CD4-positive, alpha-beta memory T cell (primary cell): ENCODE measurements around the gene PTPRG. TPM values are rescaled to one million over a fixed set of nuclear protein-coding genes. Genes with fewer than 3 reads are reported as not detected.

Experiments
- CTCF ChIA-PET: fragments of 350-600 bp; sonication (Branson Sonifier 250); formaldehyde crosslinking; loops from one replicate; lab custom pipeline; 2021; ENCODE audit warnings: inconsistent platforms; ENCODE audit not compliant: partially characterized antibody; lab: Charles Lee
- POLR2A ChIA-PET: fragments of 350-600 bp; sonication (Branson Sonifier 250); formaldehyde crosslinking; loops from one replicate; lab custom pipeline; 2021; ENCODE audit not compliant: partially characterized antibody; lab: Charles Lee
- DNase-seq, 5 donors: peaks; one replicate each; pipeline versions ENCODE4 v3.0.0 to v3.0.0-alpha.2; 2020 to 2022; ENCODE audit warnings: mixed read lengths in 1 of 5
- H3K27ac ChIP-seq: one replicate; pipeline ENCODE4 v1.7.0; 2013; ENCODE audit warnings: low read depth, low read length
- H3K27me3 ChIP-seq: 2 replicates; pipeline ENCODE4 v1.7.0; 2013; ENCODE audit warnings: mild to moderate bottlenecking, low read length, moderate library complexity; ENCODE audit not compliant: insufficient read depth
- H3K36me3 ChIP-seq: 2 replicates; pipeline ENCODE4 v1.7.0; 2013; ENCODE audit warnings: mild to moderate bottlenecking, low read length, moderate library complexity; ENCODE audit not compliant: insufficient read depth
- H3K4me1 ChIP-seq: 2 replicates; pipeline ENCODE4 v1.7.0; 2013; ENCODE audit warnings: mild to moderate bottlenecking, low read length, moderate library complexity; ENCODE audit not compliant: insufficient read depth
- H3K4me3 ChIP-seq, 2 donors: one replicate each; pipeline ENCODE4 v1.7.0; 2013; ENCODE audit warnings: low read length in 2 of 2, mild to moderate bottlenecking in 1 of 2
- H3K9me3 ChIP-seq, 2 donors: one replicate each; pipeline ENCODE4 v1.7.0; 2013; ENCODE audit warnings: low read length in 2 of 2, control low read depth in 1 of 2; ENCODE audit not compliant: control insufficient read depth in 1 of 2
- H3K27ac Mint-ChIP-seq, 7 donors: one replicate each; pipeline ENCODE4 v1.8.0; 2020 to 2021; ENCODE audit warnings: mixed read lengths in 7 of 7, mild to moderate bottlenecking in 6 of 7, inconsistent platforms in 3 of 7, moderate library complexity in 3 of 7
- H3K27me3 Mint-ChIP-seq, 2 donors: one replicate each; pipeline ENCODE4 v1.8.0; 2020 to 2021; ENCODE audit warnings: mixed read lengths in 2 of 2
- H3K36me3 Mint-ChIP-seq, 2 donors: one replicate each; pipeline ENCODE4 v1.8.0; 2020 to 2021; ENCODE audit warnings: mixed read lengths in 2 of 2, inconsistent platforms in 1 of 2, mild to moderate bottlenecking in 1 of 2
- H3K4me1 Mint-ChIP-seq, 4 donors: one replicate each; pipeline ENCODE4 v1.8.0; 2020 to 2021; ENCODE audit warnings: mixed read lengths in 4 of 4, mild to moderate bottlenecking in 1 of 4
- H3K4me3 Mint-ChIP-seq, 8 donors: one replicate each; pipeline ENCODE4 v1.8.0; 2020 to 2021; ENCODE audit warnings: mixed read lengths in 8 of 8, mild to moderate bottlenecking in 7 of 8, moderate library complexity in 6 of 8, inconsistent platforms in 3 of 8
- H3K9me3 Mint-ChIP-seq, 8 donors: one replicate each; pipeline ENCODE4 v1.8.0; 2020 to 2021; ENCODE audit warnings: mixed read lengths in 8 of 8, mild to moderate bottlenecking in 5 of 8, inconsistent platforms in 3 of 8, moderate library complexity in 1 of 8
- intact Hi-C: fragments of 100-400 bp; cut with micrococcal nuclease; formaldehyde crosslinking; loops from one replicate; pipeline ENCODE4 v1.15.1; 2023
- polyA plus RNA-seq, 2 donors: library from polyadenylated mRNA; unstranded; fragments of 300-500 nt; fragmentation: Illumina TruSeq; gene quantifications; one replicate each; pipeline ENCODE4 v1.2.3, GENCODE V29; 2021
- total RNA-seq, 2 experiments: library from RNA; stranded (reverse); gene quantifications; one replicate each; pipeline ENCODE4 v1.2.3, GENCODE V29; 2021

The PTPRG gene
- total and polyA plus RNA-seq, 4 experiments from 2014 or later: not detected

- H3K4me1 Mint-ChIP-seq: no peaks in the 10 kb centered on the region
- H3K27me3 ChIP-seq: no peaks in the 10 kb centered on the region
- no peaks in the 10 kb centered on the region for H3K9me3 ChIP-seq
- CTCF ChIA-PET: no interaction called here
- H3K27ac Mint-ChIP-seq: no peak overlapping the region
- no peaks in the 10 kb centered on the region for H3K27me3 Mint-ChIP-seq
- no peak for DNase-seq
- intact Hi-C loops: no loop called here
- no peaks in the 10 kb centered on the region for H3K36me3 ChIP-seq
- H3K4me1 ChIP-seq: no peaks in the 10 kb centered on the region
- H3K9me3 Mint-ChIP-seq: peaks cover 0 to 3% (median 2%) of the 10 kb centered on the region in 8 donors
- POLR2A ChIA-PET: no interaction called here
- H3K4me3 ChIP-seq: no peak overlapping the region
- H3K36me3 Mint-ChIP-seq: no peaks in the 10 kb centered on the region
- no peak overlapping the region for H3K4me3 Mint-ChIP-seq
- H3K27ac ChIP-seq: no peak overlapping the region
These were observed 453.7 kb downstream of the PTPRG start for GRCh38 chr3:62015111-62015510.

GRCh38 chr3:62019906-62020305 is 458.5 kb downstream of the PTPRG start:
- intact Hi-C loops: no loop called here
- DNase-seq: no peak
- POLR2A ChIA-PET: no interaction called here
- Mint-ChIP-seq H3K36me3 (no peaks in the 10 kb centered on the region), H3K27ac (no peak overlapping the region), H3K9me3 (peaks cover 0 to 3% (median 2%) of the 10 kb centered on the region in 8 donors), H3K4me1 (no peaks in the 10 kb centered on the region), H3K27me3 (no peaks in the 10 kb centered on the region), H3K4me3 (no peak overlapping the region)
- H3K27ac ChIP-seq: no peak overlapping the region
- no peaks in the 10 kb centered on the region for H3K36me3 ChIP-seq
- no peaks in the 10 kb centered on the region for H3K4me1 ChIP-seq
- no peaks in the 10 kb centered on the region for H3K9me3 ChIP-seq
- CTCF ChIA-PET: interaction anchor here (1.0 kb wide), 1 partner anchor 14 kb away, joined by 3 read pairs; no protein-coding TSS in a partner anchor
- no peaks in the 10 kb centered on the region for H3K27me3 ChIP-seq
- H3K4me3 ChIP-seq: no peak overlapping the region

- Mint-ChIP-seq H3K27me3 (no peaks in the 10 kb centered on the region), H3K9me3 (peaks cover 0 to 3% (median 2%) of the 10 kb centered on the region in 8 donors), H3K27ac (no peak overlapping the region), H3K4me1 (no peaks in the 10 kb centered on the region), H3K36me3 (no peaks in the 10 kb centered on the region), H3K4me3 (no peak overlapping the region)
- no peak for DNase-seq
- H3K4me1 ChIP-seq: no peaks in the 10 kb centered on the region
- no peaks in the 10 kb centered on the region for H3K36me3 ChIP-seq
- H3K27ac ChIP-seq: no peak overlapping the region
- ChIA-PET POLR2A (no interaction called here), CTCF (no interaction called here)
- no peaks in the 10 kb centered on the region for H3K9me3 ChIP-seq
- H3K4me3 ChIP-seq: no peak overlapping the region
- intact Hi-C loops: no loop called here
- H3K27me3 ChIP-seq: no peaks in the 10 kb centered on the region
These were observed 459.3 kb downstream of the PTPRG start for GRCh38 chr3:62020706-62021105.

GRCh38 chr3:62022312-62022711 is 460.9 kb downstream of the PTPRG start:
- H3K4me1 ChIP-seq: no peaks in the 10 kb centered on the region
- no peak overlapping the region for H3K4me3 ChIP-seq
- no peak for DNase-seq
- H3K36me3 ChIP-seq: no peaks in the 10 kb centered on the region
- no peak overlapping the region for H3K27ac ChIP-seq
- peaks cover 0 to 3% (median under 1%) of the 10 kb centered on the region in 8 donors for H3K9me3 Mint-ChIP-seq
- no peaks in the 10 kb centered on the region for H3K9me3 ChIP-seq
- no peak overlapping the region for H3K4me3 Mint-ChIP-seq
- H3K4me1 Mint-ChIP-seq: no peaks in the 10 kb centered on the region
- POLR2A ChIA-PET: no interaction called here
- no peak overlapping the region for H3K27ac Mint-ChIP-seq
- no peaks in the 10 kb centered on the region for H3K36me3 Mint-ChIP-seq
- no peaks in the 10 kb centered on the region for H3K27me3 ChIP-seq
- CTCF ChIA-PET: no interaction called here
- no peaks in the 10 kb centered on the region for H3K27me3 Mint-ChIP-seq
- intact Hi-C loops: no loop called here

- Histone ChIP-seq H3K27ac (no peak overlapping the region), H3K27me3 (no peaks in the 10 kb centered on the region), H3K9me3 (no peaks in the 10 kb centered on the region), H3K36me3 (no peaks in the 10 kb centered on the region), H3K4me1 (no peaks in the 10 kb centered on the region), H3K4me3 (no peak overlapping the region)
- Mint-ChIP-seq H3K27ac (no peak overlapping the region), H3K4me1 (no peaks in the 10 kb centered on the region), H3K36me3 (no peaks in the 10 kb centered on the region), H3K27me3 (no peaks in the 10 kb centered on the region), H3K4me3 (no peak overlapping the region), H3K9me3 (no peaks in the 10 kb centered on the region)
- no peak for DNase-seq
- ChIA-PET POLR2A (no interaction called here), CTCF (no interaction called here)
- intact Hi-C loops: no loop called here
These were observed 463.5 kb downstream of the PTPRG start for GRCh38 chr3:62024882-62025281.

GRCh38 chr3:62025913-62026312 is 464.5 kb downstream of the PTPRG start:
- H3K4me1 Mint-ChIP-seq: no peaks in the 10 kb centered on the region
- intact Hi-C loops: no loop called here
- no peaks in the 10 kb centered on the region for H3K36me3 Mint-ChIP-seq
- H3K27ac Mint-ChIP-seq: no peak overlapping the region
- Histone ChIP-seq H3K9me3 (no peaks in the 10 kb centered on the region), H3K4me3 (no peak overlapping the region), H3K27me3 (no peaks in the 10 kb centered on the region), H3K27ac (no peak overlapping the region), H3K36me3 (no peaks in the 10 kb centered on the region), H3K4me1 (no peaks in the 10 kb centered on the region)
- peaks cover 0 to 3% (median 0%) of the 10 kb centered on the region in 8 donors for H3K9me3 Mint-ChIP-seq
- POLR2A ChIA-PET: no interaction called here
- CTCF ChIA-PET: no interaction called here
- DNase-seq: no peak
- H3K27me3 Mint-ChIP-seq: no peaks in the 10 kb centered on the region
- H3K4me3 Mint-ChIP-seq: no peak overlapping the region

- Histone ChIP-seq H3K27me3 (no peaks in the 10 kb centered on the region), H3K4me3 (no peak overlapping the region), H3K36me3 (no peaks in the 10 kb centered on the region), H3K27ac (no peak overlapping the region), H3K4me1 (no peaks in the 10 kb centered on the region), H3K9me3 (no peaks in the 10 kb centered on the region)
- no peak for DNase-seq
- intact Hi-C loops: no loop called here
- Mint-ChIP-seq H3K27ac (no peak overlapping the region), H3K4me1 (no peaks in the 10 kb centered on the region), H3K27me3 (no peaks in the 10 kb centered on the region), H3K9me3 (peaks cover 0 to 3% (median 0%) of the 10 kb centered on the region in 8 donors), H3K4me3 (no peak overlapping the region), H3K36me3 (no peaks in the 10 kb centered on the region)
- ChIA-PET POLR2A (no interaction called here), CTCF (no interaction called here)
These were observed 465.9 kb downstream of the PTPRG start for GRCh38 chr3:62027241-62027640.

- ChIA-PET CTCF (no interaction called here), POLR2A (no interaction called here)
- Histone ChIP-seq H3K9me3 (no peaks in the 10 kb centered on the region), H3K4me1 (no peaks in the 10 kb centered on the region), H3K27me3 (no peaks in the 10 kb centered on the region), H3K27ac (no peak overlapping the region), H3K4me3 (no peak overlapping the region), H3K36me3 (no peaks in the 10 kb centered on the region)
- intact Hi-C loops: no loop called here
- Mint-ChIP-seq H3K9me3 (peaks cover 0 to 3% (median 0%) of the 10 kb centered on the region in 8 donors), H3K36me3 (no peaks in the 10 kb centered on the region), H3K4me1 (no peaks in the 10 kb centered on the region), H3K4me3 (no peak overlapping the region), H3K27me3 (no peaks in the 10 kb centered on the region), H3K27ac (no peak overlapping the region)
- no peak for DNase-seq
These were observed 466.4 kb downstream of the PTPRG start for GRCh38 chr3:62027796-62028195.
